Measurements from ENCODE around the gene RSPRY1. TPM values are rescaled to one million over a fixed set of nuclear protein-coding genes. Genes with fewer than 3 reads are reported as not detected.
"Not testable (repeated sequence)": the region's sequence is repeated elsewhere in the genome, so short reads cannot be mapped to it uniquely, and the experiment has no call there.

Gene RSPRY1
- total and polyA plus RNA-seq, 8 donors: 6.9 to 21.9 (median 18.7) TPM

DNA sequence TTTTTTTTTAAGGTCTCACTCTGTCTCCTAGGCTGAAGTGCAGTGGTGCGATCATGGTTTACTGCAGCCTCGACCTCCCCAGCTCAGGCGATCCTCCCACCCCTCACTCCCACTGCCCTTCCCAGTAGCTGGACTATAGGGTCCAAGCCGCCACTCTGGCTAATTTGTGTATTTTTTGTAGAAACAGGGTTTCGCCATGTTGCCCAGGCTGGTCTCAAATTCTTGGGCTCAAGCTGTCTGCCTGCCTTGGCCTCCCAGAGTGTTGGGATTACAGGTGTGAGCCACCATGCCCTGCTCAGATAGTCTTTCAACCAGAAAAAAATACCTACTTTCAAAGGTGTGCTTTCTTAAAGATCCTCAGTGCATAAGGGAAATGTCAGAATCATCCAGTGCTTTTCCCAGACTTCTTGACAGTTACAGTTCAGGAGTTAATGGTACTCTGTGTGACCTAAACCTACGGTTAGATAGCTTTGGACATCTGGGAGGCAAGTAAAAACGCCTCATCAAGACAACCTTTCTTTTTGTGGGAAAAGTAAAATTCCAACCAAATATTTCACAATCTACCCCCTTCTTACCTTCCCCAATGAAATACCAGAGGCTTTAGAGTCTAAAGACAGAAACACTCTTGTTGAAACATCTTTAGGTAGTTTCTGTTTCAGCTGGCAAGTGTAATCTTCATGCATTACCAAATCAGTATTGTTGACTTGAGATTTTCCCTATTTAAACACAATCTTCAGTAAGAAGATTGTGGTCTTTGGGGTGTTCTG is 6.8 kb downstream of the RSPRY1 start:
- FAIRE-seq: no peak
- H3K27ac ChIP-seq: no peak overlapping the region
- H3K36me3 ChIP-seq: no peaks in the 10 kb centered on the region
- TF ChIP-seq, protein P1, sequence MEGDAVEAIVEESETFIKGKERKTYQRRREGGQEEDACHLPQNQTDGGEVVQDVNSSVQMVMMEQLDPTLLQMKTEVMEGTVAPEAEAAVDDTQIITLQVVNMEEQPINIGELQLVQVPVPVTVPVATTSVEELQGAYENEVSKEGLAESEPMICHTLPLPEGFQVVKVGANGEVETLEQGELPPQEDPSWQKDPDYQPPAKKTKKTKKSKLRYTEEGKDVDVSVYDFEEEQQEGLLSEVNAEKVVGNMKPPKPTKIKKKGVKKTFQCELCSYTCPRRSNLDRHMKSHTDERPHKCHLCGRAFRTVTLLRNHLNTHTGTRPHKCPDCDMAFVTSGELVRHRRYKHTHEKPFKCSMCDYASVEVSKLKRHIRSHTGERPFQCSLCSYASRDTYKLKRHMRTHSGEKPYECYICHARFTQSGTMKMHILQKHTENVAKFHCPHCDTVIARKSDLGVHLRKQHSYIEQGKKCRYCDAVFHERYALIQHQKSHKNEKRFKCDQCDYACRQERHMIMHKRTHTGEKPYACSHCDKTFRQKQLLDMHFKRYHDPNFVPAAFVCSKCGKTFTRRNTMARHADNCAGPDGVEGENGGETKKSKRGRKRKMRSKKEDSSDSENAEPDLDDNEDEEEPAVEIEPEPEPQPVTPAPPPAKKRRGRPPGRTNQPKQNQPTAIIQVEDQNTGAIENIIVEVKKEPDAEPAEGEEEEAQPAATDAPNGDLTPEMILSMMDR (IDR thresholded peaks at IDR 0.05): no peak
- H3K27me3 ChIP-seq: no peaks in the 10 kb centered on the region
- no peak for DNase-seq
- peaks cover 14 to 30% (median 17%) of the 10 kb centered on the region in 3 donors for H3K4me1 ChIP-seq
- intact Hi-C loops (cut with DNase I): no loop called here
- no peak for ATAC-seq
- 79 to 81% methylated on average over 7 of the region's 7 CpGs for whole genome bisulfite sequencing, 2 donors
- no peaks in the 10 kb centered on the region for H3K9me3 ChIP-seq
- H3K4me3 ChIP-seq: no peak overlapping the region

DNA sequence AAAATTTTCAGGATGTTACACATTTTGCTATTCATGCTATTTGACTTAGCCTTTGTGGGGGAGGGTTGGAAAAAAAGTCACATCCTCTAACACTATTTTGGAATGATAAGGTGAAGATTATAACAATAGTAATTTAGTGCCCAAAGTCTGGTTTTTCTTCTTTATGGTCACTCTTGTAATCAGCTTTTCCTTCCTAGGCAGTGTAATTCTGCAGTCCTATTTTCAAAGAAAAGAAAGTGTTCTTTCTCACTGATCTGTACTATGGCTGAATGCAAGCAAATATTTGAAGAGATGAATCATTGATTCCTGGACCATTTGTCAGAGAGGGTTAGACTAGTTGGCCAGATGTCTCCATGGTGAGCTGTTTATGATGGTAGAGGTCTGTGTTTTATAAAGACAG is 8.4 kb downstream of the RSPRY1 start:
- Histone ChIP-seq H3K9me3 (no peaks in the 10 kb centered on the region), H3K4me3 (no peak overlapping the region), H3K27me3 (no peaks in the 10 kb centered on the region), H3K27ac (peak overlapping the region in 1 of 4 donors; percentile 29), H3K4me1 (peaks cover 14 to 30% (median 17%) of the 10 kb centered on the region in 3 donors), H3K36me3 (no peaks in the 10 kb centered on the region)
- ATAC-seq (peak in 3 of 4 donors; percentile 73 to 77 (median 75)), FAIRE-seq (peak; percentile 17), DNase-seq (no peak)
- intact Hi-C loops (cut with DNase I): no loop called here
- TF ChIP-seq, protein P1 (IDR thresholded peaks at IDR 0.05): no peak

DNA sequence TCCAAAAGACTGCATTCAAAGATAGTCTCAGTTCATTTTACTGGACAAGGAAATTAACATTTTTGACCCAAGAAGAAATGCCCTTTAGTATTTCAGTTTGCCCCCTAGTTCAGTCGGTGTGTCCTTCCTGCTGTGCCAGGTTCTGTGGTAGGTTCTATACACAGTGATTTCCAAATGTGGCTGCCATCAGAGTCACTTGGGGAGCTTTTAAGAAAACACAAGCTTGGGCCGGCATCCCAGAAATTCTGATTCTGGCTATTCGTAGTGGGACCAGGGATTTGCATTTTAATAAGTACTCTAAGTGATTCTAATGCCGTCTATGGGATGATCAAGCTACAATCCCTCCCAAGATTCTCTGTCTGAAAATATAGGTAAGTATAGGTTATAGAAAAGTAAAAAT is 10.2 kb downstream of the RSPRY1 start:
- H3K4me3 ChIP-seq: no peak overlapping the region
- intact Hi-C loops (cut with DNase I): no loop called here
- H3K9me3 ChIP-seq: no peaks in the 10 kb centered on the region
- H3K27ac ChIP-seq: no peak overlapping the region
- ATAC-seq: no peak
- peaks cover 5 to 23% (median 10%) of the 10 kb centered on the region in 3 donors for H3K4me1 ChIP-seq
- WGBS, 2 donors: 62 to 77% methylated on average over 4 of the region's 4 CpGs
- H3K27me3 ChIP-seq: no peaks in the 10 kb centered on the region
- no peaks in the 10 kb centered on the region for H3K36me3 ChIP-seq
- no peak for FAIRE-seq
- TF ChIP-seq, protein P1 (IDR thresholded peaks at IDR 0.05): no peak
- DNase-seq: no peak

DNA sequence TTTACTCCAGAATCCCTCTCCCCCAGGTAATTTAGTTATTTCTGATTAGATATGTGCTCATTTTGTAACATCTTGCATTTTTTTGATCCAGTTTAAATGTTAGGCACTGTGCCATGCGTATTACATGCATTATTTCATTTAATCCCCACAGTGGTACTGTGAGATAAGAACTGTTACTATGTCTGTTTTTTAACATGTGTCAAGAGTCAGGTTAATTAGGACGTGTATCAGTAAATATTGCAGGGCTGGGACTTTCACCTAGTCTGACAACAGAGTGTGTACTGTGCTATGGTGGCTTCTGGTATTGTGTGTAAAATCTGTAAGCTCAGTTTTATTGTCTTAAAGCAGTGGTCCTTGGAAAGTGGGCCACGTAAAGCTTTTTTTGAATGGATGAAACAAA is 10.6 kb downstream of the RSPRY1 start:
- no peak overlapping the region for H3K27ac ChIP-seq
- TF ChIP-seq, protein P1 (IDR thresholded peaks at IDR 0.05): no peak
- peaks cover 3 to 19% (median 5%) of the 10 kb centered on the region in 3 donors for H3K4me1 ChIP-seq
- no peaks in the 10 kb centered on the region for H3K27me3 ChIP-seq
- FAIRE-seq: no peak
- ATAC-seq: no peak
- DNase-seq: no peak
- intact Hi-C loops (cut with DNase I): no loop called here
- no peaks in the 10 kb centered on the region for H3K9me3 ChIP-seq
- 51 to 59% methylated on average over 3 of the region's 3 CpGs for WGBS, 2 donors
- no peak overlapping the region for H3K4me3 ChIP-seq
- H3K36me3 ChIP-seq: no peaks in the 10 kb centered on the region

DNA sequence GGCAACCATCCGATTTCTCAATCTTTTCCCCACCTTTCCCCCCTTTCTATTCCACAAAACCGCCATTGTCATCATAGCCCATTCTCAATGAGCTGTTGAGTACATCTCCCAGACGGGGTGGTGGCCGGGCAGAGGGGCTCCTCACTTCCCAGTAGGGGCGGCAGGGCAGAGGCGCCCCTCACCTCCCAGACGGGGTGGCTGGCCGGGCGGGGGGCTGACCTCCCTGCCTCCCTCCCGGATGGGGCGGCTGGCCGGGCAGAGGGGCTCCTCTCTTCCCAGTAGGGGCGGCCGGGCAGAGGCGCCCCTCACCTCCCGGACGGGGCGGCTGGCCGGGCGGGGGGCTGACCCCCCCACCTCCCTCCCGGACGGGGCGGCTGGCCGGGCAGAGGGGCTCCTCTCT is 14.2 kb downstream of the RSPRY1 start:
- intact Hi-C loops (cut with DNase I); H3K27me3 ChIP-seq; FAIRE-seq; H3K4me3 ChIP-seq; H3K4me1 ChIP-seq; H3K9me3 ChIP-seq; H3K36me3 ChIP-seq; ATAC-seq; H3K27ac ChIP-seq: not testable (repeated sequence)
- peak in 1 of 6 donors; percentile 49 for DNase-seq
- WGBS, 2 donors: 95 to 98% methylated on average over 13 to 15 of the region's 24 CpGs

DNA sequence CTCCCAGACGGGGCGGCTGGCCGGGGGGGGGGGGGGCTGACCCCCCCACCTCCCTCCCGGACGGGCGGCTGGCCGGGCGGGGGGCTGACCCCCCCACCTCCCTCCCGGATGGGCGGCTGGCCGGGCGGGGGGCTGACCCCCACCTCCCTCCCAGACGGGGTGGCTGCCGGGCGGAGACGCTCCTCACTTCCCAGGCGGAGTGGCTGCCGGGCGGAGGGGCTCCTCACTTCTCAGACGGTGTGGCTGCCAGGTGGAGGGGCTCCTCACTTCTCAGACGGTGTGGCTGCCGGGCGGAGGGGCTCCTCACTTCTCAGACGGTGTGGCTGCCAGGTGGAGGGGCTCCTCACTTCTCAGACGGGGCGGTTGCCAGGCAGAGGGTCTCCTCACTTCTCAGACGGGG is 14.8 kb downstream of the RSPRY1 start:
- not testable (repeated sequence) for FAIRE-seq, H3K4me1 ChIP-seq

More for the DNA sequence above, 14.8 kb downstream of the RSPRY1 start:
- DNase-seq: peak in 1 of 6 donors; percentile 63
- 92 to 94% methylated on average over 13 to 21 of the region's 27 CpGs for WGBS, 2 donors
- H3K27ac ChIP-seq; H3K27me3 ChIP-seq; intact Hi-C loops (cut with DNase I); H3K4me3 ChIP-seq; ATAC-seq; H3K9me3 ChIP-seq: not testable (repeated sequence)
- peaks cover 0 to 15% (median 0%) of the 10 kb centered on the region in 3 donors for H3K36me3 ChIP-seq

Data from pancreas (tissue), 10 donors.